ENCODE results near the gene RAB40B. TPM values are rescaled to one million over a fixed set of nuclear protein-coding genes. Genes with fewer than 3 reads are reported as not detected.
A peak's percentile ranks its signal among the peaks of the same experiment; 100 is the strongest.
"Not testable (repeated sequence)": the region's sequence is repeated elsewhere in the genome, so short reads cannot be mapped to it uniquely, and the experiment has no call there.

RAB40B gene, protein sequence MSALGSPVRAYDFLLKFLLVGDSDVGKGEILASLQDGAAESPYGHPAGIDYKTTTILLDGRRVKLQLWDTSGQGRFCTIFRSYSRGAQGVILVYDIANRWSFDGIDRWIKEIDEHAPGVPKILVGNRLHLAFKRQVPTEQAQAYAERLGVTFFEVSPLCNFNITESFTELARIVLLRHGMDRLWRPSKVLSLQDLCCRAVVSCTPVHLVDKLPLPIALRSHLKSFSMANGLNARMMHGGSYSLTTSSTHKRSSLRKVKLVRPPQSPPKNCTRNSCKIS
- total RNA-seq = 10 to 100 TPM in 2 of 3 donors, 1 to 10 TPM in 1; 8.8 to 25.6 (median 12.8) TPM

DNA sequence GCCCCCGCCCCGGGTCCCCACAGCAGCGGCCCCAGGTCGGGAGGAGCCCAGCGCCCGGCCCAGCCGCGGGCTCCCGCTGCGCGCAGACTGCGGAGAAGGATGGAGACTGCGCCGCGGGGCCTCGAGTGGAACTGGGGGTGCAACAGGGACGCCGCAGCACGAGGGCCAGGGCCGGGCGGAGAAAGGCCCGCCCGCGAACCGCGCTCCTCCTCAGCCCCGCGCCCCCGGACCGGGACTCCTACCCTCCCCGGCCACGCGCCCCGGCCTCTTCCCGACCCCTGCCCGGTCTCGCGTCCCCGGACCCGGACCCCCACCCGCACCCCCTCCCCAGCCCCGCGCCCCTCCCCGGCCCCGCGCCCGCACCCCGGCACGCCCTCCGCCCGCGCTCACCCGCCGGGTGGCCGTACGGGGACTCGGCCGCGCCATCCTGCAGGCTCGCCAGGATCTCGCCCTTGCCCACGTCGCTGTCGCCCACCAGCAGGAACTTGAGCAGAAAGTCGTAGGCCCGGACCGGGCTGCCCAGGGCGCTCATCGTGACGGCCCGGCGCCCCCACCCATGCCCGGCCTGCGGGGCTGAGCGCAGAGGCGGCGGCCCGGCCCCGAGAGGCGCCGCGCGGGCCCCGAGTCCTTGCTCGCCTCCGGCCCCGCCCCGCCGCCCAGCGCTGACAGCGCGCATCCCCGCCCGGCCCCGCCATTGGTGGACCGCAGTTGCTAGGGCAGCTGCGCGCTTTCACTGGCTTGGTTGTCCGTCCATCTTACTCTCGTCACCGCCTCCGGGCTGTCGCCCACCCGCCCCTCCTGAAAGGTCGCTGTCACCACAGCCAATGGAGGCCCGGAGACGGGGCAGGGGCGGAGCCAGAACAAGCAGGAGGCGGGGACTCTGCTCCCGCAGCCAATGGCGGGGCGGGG, at the start of gene RAB40B:
Gene RAB40B, minus strand, starts transcription at position 634 of the 909 bp plus-strand sequence. Its CDS starts 102 bp downstream, at position 532.
- H3K36me3 ChIP-seq = no peaks in the 10 kb centered on the region
- H3K27me3 ChIP-seq = no peaks in the 10 kb centered on the region
- intact Hi-C loops (cut with DNase I; ENCODE audit: low total_unique reads) = no loop called here
- H3K4me3 ChIP-seq = peak within 1 kb of the TSS; percentile 72 to 99 (median 75)
- peak; percentile 100 for DNase-seq (ENCODE audit: low spot score in 2 of 2)
- H3K4me1 ChIP-seq = no peaks in the 10 kb centered on the region
- peak in 2 of 3 donors; percentile 15 to 22 for TF ChIP-seq POLR2AphosphoS5 (IDR thresholded peaks at IDR 0.05)
- TF ChIP-seq POLR2A (IDR thresholded peaks at IDR 0.05) = no peak
- TF ChIP-seq, protein P1, sequence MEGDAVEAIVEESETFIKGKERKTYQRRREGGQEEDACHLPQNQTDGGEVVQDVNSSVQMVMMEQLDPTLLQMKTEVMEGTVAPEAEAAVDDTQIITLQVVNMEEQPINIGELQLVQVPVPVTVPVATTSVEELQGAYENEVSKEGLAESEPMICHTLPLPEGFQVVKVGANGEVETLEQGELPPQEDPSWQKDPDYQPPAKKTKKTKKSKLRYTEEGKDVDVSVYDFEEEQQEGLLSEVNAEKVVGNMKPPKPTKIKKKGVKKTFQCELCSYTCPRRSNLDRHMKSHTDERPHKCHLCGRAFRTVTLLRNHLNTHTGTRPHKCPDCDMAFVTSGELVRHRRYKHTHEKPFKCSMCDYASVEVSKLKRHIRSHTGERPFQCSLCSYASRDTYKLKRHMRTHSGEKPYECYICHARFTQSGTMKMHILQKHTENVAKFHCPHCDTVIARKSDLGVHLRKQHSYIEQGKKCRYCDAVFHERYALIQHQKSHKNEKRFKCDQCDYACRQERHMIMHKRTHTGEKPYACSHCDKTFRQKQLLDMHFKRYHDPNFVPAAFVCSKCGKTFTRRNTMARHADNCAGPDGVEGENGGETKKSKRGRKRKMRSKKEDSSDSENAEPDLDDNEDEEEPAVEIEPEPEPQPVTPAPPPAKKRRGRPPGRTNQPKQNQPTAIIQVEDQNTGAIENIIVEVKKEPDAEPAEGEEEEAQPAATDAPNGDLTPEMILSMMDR (IDR thresholded peaks at IDR 0.05) = peak in 1 of 3 donors; percentile 15
- H3K27ac ChIP-seq = peak within 1 kb of the TSS; percentile 65 to 72
- peaks cover 4 to 6% of the 10 kb centered on the region in 2 donors for H3K9me3 ChIP-seq

DNA sequence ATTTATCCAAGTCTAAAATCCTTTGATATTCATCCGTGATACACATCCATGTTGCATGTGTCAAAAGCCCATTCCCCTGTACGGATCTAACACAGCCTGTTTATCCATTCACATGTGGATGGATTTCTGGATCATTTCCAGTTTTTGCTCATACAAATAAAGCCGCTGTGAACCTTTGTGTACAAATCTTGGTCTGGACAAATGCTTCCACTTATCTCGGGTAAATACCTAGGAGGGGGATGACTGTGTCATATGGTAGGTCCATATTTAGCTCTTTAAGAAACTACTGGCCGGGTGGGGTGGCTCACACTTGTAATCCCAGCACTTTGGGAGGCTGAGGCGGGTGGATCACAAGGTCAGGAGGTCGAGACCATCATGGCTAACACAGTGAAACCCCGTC, 47.0 kb upstream of the RAB40B start:
- Histone ChIP-seq H3K27ac (no peak overlapping the region), H3K4me3 (no peak overlapping the region), H3K36me3 (no peaks in the 10 kb centered on the region), H3K27me3 (no peaks in the 10 kb centered on the region), H3K9me3 (peaks cover 0 to 10% of the 10 kb centered on the region in 2 donors), H3K4me1 (no peaks in the 10 kb centered on the region)
- no peak for DNase-seq (ENCODE audit: low spot score in 2 of 2)
- intact Hi-C loops (cut with DNase I; ENCODE audit: low total_unique reads) = no loop called here
- TF ChIP-seq POLR2AphosphoS5 (IDR thresholded peaks at IDR 0.05) = no peak
- TF ChIP-seq, protein P1 (IDR thresholded peaks at IDR 0.05) = no peak
- TF ChIP-seq POLR2A (IDR thresholded peaks at IDR 0.05) = no peak

DNA sequence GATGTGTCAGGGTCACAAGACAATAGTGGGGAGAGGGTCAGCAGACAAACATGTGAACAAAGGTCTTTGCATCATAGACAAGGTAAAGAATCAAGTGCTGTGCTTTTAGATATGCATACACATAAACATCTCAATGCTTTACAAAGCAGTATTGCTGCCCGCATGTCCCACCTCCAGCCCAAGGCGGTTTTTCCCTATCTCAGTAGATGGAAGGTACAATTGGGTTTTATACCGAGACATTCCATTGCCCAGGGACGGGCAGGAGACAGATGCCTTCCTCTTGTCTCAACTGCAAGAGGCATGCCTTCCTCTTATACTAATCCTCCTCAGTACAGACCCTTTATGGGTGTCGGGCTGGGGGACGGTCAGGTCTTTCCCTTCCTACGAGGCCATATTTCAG, 46.2 kb upstream of the RAB40B start:
- H3K27me3 ChIP-seq; DNase-seq (ENCODE audit: low spot score in 2 of 2); H3K4me3 ChIP-seq; H3K9me3 ChIP-seq; H3K36me3 ChIP-seq; H3K27ac ChIP-seq; H3K4me1 ChIP-seq: not testable (repeated sequence)
- intact Hi-C loops (cut with DNase I; ENCODE audit: low total_unique reads) = loop anchor here (5.0 kb wide), 1 partner anchor 822 kb away; no protein-coding TSS in a partner anchor

DNA sequence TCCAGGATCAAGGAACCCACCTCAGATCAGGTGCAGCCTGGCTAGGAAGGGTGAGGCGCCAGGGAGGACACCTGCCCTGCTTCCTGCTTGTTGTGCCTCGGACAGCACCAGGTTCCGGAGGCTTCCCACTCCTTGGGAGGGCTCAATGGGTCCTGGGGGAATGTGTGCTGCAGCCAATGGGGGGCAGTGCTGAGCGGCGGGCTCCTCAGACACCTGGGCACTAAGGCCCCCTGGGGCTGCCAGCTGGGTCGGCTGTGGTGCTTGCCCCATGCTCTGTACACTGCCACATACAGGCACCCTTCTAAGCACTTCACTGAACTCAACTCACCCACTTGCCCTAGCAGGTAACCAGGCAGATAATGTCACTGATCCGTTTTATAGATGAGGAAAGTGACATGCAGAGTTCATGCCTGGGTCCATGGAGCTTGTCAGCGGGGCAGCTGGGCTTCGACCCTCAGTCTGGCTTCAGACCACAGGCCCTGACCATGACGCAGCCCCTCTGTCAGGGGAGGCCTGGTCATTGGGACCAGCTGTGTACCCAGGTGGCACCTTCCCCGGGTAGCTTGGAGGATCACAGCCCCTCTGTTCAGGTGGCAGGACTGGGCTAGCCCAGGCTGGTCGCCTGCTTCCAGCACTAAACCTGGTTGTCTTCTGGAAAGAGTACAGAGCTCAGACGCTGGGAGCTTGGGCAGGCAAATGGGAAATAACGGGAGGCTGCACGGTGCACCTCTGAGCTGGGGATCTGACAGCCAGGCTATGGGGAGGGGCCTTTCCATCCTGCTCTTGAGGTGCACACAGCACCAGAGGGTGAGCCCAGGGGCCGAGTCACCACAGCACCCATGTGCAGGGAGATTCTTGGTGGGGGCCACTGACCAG, 45.1 kb upstream of the RAB40B start:
- no peaks in the 10 kb centered on the region for H3K4me1 ChIP-seq
- no peaks in the 10 kb centered on the region for H3K36me3 ChIP-seq
- DNase-seq (ENCODE audit: low spot score in 2 of 2) = no peak
- H3K4me3 ChIP-seq = no peak overlapping the region
- H3K27ac ChIP-seq = no peak overlapping the region
- intact Hi-C loops (cut with DNase I; ENCODE audit: low total_unique reads) = loop anchor here (5.0 kb wide), 1 partner anchor 821 kb away; no protein-coding TSS in a partner anchor
- H3K27me3 ChIP-seq = no peaks in the 10 kb centered on the region
- peaks cover 0 to 10% of the 10 kb centered on the region in 2 donors for H3K9me3 ChIP-seq
- TF ChIP-seq POLR2A (IDR thresholded peaks at IDR 0.05) = no peak
- TF ChIP-seq, protein P1 (IDR thresholded peaks at IDR 0.05) = no peak
- TF ChIP-seq POLR2AphosphoS5 (IDR thresholded peaks at IDR 0.05) = no peak

Measured in breast epithelium (tissue), 4 donors.